Ovary (tissue), 3 donors: ENCODE data around the gene CKM.

Experiments
- CTCF ChIP-seq, 3 donors: fragments of 450-650 bp in 2 of 3; fragments of 200-600 bp in 1 of 3; IDR thresholded peaks; one replicate each; pipeline versions ENCODE4 v1.5.1 to v1.8.0; 2016 to 2022; ENCODE audit warnings: antibody characterized with exemption in 3 of 3, mild to moderate bottlenecking in 1 of 3
- POLR2A ChIP-seq: fragments of 450-650 bp; IDR thresholded peaks from one replicate; pipeline ENCODE4 v1.6.1; 2017; ENCODE audit warnings: antibody characterized with exemption, mild to moderate bottlenecking, moderate library complexity
- donor health status: DM: no; HTN: no; CAD: no.

DNA sequence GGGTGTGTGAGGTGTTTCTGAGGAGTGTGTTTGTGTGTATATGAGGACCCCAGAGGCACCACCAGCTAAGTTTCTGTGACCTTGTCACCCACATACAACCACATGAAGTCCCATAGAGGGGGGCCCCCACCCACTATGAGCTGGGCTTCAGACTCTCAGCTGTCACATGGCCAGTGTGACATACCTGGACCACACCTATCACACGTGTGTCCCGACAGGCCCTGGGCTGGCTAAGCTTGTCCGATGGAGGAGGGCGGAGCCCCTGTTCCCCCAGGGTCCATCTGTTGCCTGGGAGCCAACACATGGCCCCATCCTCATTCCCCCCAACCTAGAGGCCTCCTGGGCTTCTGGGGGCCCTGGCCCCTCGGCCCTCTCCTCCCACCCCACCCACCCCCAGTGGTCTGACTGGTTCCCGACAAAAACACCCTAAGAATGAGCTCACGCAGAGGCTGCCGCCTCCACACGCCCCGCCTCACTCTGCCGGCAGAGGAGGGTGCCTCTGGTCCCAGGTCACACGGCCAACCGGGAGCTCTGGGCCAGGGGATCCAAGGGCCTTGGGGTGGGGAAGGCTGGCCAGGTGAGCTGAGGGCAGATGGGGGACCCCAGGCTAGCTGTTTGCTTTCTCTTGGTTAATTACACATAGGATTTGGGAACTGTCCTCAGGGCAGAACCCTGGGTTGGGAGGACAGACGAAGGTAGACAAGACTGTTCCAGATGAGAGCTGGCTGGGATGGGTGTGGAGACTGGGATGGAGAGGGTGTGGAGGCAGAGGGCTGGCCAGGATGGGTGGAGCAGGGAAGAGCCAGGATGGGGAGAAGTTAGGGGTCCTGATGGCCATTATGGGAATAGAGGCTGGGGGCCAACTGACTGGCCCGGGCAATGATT, 22.2 kb upstream of the CKM start:
- TF ChIP-seq POLR2A = no peak
- TF ChIP-seq CTCF (IDR thresholded peaks at IDR 0.05) = no peak
